ENCODE results near the gene COL4A1.

COL4A1 gene

DNA sequence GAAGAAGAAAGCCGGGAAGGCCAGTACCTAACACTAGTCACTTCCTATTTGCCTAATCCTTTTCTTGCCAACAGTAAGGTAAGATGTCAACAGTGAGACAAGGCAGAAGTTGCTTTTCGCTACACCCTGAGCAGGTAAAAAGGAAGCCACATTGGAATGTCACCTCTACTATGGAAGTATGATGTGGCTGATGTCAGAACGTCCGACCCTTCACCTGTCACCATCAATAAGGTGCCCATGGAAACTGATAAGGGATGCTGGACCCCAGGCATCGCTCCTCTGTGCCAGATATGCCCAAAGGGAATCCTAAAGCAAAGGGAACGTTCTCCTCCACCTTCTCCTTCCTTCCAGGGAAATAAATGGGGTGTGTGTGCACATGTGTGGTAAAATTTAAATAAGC, 34.3 kb downstream of the COL4A1 start:
- no peak for DNase-seq

DNA sequence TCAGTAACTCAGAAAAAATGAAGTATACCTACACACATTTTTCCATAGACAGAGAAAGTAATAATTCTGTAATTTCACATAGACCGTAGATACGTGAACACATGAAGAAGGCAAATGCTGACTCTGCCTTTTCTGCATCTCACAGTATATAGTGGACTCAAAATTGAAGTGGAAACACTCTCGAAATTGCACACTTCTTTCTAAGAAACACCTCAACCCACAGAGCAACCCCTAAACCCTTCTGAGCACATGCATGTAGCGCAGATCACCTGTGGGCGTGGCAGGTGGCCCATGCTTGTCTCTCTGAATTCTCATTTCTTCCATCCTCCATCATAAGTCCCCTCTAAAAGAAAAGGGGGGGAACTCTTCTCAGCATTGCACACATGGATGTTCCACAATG, 34.7 kb downstream of the COL4A1 start:
- no peak for DNase-seq

DNA sequence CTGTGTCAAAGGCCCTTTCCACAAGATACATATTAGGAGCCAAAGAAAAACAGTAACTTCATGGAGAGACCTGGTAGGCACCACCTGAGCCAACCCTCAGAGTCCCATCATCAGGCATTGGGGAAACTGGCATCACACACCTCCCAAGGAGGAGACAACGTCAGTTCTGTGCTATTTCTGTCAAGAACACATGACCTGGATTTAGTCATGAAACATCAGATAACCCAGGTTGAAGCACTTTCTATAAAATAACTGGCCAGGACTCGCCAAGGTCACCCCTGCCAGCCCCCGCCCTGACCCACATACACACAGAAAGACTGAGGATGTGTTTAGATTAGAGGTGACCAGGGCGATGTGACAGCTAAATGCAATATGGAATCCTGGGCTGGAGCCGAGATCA, 35.6 kb downstream of the COL4A1 start:
- no peak for DNase-seq

DNA sequence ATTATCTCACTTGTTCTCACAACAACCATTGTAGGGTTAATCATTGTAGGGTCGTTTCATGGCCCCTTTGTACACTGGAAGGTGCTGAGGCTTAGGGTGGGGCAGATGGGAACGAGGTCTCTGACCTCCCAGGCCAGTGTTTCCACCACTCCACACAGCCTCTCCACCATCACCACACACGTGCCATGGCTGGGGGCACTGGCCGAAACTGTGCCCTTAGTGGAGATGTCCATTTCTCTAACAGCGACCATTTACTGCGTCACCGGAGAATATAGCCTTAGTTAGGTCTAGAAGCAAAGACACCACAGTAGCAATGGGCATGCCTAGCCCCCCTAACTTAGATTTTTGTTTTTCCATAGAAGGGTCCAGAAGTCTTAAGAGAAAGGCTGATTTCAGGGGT, 36.5 kb downstream of the COL4A1 start:
- DNase-seq, result no peak

DNA sequence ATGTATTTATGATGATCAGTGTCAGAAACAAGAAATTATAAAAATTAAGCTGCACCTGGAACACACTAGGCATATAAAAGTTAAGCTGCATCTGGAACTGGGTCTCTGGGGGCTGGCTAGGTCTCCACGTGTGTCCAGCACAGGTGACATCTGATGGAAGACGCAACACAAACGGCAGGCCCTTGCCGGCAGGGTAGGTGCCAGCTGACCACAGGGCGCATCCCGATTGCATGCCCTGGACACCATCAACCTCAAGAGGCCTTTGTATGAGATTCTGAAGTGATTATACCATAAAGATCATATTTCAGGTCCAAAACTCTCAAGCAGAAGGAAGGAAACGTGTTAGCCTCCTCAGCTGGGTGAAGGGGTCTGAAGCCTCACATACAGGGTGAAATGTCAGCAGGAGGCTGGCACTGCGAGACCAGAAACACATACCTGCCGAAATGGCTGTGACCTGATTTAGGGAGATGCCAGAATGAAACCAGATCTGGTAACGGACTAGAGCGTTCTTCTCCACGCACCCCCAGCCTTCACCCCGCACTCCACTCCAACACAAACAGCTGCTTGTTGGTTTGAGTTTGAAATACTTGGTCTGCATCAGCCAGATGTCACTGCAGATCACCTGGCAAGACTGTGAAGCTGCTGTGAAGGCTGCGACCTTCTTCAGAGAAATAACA, 37.3 kb downstream of the COL4A1 start:
- no peak for DNase-seq

DNA sequence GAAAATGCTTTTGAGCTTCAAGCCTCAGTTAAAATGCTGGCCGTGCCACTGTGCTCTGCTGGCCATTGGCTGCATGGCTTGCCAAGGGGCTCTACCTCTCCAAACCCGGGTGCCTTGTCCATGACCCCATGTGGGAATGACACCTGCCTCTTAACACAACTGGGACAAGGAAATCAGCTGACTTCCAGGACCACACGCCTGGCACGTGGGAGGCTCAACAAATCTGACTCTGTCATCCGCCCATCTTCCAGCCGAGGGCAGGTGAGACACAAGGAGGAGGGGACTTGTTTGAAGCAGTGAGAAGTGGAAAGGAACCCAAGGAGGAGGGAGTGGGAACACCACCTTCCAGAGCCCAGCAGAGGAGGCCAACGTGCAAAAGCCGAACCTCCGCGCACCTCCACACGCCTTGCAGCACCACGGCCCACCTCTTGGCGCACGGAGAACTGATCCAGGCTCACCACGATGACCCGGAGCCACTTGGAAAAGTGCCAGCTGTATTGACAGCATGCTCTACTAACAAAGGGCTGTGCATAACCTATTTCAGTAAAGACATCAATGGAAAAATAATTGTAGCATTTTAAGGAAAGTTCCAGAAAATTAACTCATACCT, 38.3 kb downstream of the COL4A1 start:
- no peak for DNase-seq

DNA sequence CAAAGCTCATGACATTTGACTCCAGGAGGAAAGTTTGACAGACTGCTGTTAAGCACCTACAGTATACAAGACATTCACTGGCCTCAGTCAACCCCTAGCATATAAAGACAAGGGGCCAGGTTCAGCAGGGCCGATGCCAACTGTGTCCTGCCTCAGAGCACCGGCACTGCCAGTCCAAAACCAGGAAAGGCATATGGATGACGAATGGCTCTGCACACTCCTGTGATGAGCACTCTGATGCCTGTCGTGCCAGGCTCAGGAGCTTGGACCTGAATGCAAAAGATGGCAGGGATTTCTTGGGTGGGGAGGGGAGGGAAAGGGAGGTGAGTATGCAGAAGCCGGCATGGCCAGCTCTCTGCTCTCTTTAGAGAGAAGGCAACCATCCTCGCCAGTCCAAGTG, 38.9 kb downstream of the COL4A1 start:
- no peak for DNase-seq

DNA sequence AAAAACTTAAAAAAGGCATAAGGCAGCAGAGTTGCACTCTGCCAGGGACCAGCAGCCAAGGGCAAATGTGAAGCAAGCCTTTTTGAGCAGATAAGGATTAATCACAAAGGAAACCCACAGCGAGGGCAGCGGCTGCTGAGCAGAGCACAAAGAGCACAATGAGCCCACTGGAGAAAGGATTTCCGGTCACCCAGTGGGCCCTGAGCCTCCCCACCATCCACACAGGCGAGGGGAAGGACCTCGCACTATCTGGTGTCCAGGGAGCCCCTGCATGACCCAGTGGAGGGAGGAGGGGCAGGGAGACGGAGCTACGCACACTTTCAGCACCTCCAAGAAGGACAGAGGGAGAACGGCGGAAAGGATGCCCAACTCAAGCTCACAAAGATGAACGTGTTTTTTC, 40.0 kb downstream of the COL4A1 start:
- no peak for DNase-seq

DNA sequence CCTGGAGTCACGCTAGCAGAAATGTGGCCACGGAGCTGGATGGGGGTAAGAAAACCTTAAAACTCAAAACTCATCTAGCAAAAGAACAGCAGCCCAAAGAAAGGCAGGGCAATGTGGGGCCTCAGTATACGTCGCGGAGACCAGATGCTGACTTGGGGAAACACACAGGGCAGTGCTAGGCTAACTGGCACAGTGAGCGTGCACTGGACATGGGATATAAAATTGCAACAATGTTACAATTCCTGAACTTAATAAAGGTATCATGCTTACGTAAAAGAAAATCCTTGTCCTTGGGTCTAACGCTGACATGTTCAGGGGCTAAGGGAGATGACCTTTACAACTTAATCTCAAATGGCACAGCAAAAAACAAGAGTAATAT, 40.5 kb downstream of the COL4A1 start:
- no peak for DNase-seq

DNA sequence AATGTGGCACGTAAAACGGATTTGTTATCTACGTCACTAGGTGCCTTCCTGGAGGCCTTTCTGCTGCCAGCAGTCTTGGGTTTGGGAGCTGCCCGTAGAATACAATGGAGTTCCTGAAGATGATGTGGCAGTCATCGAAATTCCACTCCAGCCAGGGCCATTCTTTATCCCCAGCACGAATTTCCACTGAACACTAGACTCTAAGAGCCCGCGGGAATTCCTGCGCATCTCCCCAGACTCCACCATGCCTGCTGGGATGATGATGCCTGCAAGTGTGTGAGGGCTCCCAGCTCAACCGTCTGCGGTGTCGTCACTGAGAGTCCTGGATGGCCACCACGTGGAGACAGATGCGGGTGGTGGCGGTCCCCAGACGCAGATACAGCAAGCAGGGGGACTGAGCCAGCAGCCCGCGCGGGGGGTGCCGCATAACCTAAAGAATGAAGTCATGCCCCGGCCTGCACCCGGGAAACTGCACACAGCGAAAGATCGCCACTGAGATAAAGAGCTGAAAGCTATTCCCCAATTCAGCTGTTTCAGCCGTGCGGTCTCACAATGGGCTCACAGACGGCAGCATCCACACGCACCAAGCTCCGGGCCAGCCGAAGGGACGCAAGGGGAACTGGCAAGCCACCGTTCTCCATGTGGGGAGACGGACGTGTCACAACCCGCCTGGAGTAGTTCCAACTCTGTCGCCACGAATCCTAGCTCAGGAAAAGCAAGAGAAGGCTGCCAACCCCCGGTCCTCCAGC, 41.1 kb downstream of the COL4A1 start:
- no peak for DNase-seq

DNA sequence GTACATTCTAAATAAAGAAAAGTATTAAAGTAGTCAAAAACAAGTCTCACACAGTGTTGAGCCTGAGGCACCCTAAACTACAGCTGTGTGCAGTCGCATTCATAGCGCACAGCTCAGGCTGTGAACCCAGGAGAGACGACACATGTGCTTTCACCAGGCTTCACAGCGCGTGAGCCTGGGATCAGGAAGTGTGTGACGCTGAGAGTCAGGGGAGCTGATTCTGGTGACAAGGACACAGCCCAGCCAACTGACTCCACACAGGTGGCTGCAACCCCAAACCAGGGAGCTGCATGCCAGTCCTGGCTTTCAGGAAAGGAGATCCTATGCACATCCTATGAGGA, 41.6 kb downstream of the COL4A1 start:
- no peak for DNase-seq

DNA sequence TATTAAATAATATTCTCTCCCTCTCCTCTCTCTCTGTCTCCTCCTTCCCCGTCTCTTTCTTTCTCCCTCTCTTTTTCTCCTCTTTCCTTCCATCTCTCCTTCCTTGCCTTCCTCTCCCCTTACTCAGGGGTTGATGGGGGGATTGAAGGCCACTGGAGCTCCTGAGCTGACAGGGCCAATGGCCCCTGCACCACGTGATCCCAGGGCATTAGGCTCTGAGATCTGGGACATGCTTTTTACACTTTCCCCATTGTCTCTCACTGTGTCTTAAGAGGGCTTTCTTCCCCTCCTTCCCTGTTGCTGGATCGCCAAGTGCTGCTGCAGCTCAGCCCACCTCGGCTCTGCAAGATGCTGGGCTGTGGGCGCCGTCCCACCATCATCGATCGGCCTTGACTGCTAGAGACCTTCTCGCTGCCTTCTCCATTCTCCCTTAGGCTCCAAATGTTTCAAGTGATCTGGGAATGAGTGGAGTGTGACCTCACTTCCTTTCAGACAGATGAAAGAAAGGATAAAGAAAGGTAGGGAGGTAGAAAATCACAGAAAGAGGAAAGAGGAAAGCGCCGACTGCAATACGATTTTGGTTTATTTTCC, 42.2 kb downstream of the COL4A1 start:
- no peak for DNase-seq

DNA sequence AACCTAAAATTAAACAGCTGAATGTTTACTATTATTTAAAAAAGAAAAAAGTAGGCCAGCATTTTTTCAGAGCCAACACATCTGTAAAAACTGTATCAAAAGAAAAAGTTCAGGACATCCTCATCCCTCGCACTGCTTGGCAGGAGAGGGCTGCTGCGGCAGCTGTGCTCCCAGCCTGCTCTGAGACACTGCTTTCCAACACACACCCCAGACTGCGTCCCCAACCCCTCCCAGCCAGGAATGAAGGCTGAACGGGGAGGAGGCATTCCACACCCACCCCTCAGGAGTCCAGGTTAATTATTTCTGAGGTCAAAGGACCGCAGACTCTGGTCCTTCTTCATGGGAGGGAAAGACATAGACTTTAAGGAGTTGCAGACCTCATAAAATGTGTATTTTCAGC, 43.1 kb downstream of the COL4A1 start:
- DNase-seq, result no peak

DNA sequence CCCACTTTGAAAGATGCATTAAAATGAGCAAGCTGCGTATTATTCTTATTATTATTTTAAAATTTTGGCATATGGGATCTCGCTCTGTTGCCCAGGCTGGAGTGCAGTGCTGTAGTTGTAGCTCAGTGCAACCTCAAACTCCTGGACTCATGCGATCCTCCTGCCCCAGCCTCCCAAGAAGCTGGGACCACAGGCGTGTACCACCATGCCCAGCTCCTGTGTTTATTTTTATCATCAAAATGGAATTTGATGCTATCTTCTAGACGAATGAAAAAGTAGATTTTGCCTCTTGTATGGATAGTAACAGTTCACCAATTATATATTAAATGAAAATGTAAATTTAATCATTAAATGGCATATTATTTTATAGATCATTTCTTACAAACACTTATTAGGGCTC, 43.6 kb downstream of the COL4A1 start:
- DNase-seq, result no peak

DNA sequence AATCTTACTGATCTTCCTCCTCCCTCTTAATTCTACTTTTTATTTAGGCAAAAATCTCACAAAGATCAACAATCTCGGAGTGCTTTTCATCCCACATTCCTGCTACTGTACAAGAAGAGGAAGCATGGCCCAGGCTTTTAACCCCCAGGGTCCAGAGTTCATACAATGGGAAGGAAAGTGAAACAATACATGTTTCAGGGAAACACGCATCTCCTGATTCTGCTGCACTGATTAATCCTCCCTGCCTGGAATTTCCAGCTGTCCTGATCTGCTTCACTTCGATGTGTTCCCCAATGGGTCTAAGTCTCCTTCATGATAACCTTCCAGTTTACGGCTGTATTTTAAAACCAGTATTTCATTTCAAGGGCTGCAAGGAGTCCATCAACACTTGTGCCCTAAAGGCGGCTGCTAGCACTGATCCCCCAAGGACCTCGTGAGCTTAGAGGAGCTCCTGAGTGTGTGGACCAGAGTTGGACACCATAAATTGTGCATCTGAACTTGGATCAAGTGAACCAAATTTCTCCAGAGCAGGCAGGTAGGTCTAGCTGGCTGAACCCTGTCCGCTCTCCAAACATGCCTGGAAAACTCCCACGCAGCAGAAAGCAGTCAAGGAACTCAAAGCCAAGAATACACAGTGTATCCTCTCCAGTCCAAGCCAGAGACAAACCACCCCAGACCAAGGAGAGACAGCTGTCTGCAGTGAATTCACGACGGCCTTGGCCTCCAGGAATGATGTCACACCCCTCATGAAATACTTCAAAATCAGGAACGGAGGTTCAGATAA, 44.3 kb downstream of the COL4A1 start:
- DNase-seq, result no peak

DNA sequence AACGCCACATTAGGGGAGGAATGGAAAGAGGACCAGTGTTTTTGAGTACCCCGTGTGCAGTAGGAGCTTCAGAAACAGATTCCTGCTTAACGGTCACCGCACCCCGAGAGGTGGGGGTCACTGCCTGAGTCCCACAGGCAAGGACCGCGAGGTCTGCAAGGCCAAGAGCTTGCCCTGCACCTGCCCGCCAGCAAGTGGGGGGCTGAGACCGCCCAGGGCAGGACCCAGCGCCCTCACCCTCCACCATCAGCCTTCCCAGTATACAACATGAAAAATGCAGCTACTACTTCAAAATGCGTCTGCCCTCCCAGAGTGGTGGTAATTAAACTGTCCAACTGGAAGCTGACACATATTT, 44.9 kb downstream of the COL4A1 start:
- DNase-seq, result no peak

DNA sequence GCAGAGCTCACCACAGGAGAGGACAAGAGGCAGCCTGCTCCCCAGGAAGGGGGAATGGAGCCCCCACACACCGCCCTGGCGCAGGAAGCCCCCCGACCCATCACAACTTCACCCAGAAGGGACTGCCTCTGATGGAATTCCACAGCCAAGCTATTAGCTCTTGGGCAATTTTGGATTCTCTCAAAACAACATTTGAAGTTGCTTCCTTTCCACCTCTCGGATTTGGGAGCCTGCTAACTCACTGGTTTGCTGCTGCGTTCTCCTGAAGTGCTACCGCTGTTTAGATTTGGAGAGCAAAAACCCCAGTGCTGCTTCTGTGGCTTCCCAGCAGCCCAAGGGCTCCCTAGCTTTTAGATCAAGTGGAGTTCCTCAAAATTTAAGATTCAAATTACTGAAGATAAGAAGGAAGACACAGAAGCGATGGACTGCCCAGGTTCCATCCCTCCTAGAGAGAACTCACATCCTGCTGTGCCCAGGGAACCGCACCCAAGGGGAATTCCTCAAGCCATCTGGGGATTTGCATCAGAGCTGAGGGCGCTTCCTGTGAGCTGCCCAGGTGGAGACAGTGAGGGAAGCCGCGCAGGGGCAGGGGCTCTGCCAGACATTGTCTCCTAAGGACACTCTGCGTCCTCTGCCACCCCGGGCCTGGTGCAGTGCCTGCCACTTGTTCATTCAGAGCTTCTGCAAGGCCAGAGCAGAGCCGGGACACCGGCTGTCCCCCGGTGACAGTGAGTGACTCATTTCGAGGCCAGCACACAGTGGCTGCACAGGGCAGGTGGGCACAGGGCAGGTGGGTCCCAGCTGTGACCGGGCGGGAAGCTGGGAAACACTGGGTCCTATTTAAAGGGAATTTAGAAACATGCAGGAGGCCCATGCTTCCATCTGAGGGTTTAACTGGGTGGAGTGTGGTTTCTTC, 45.5 kb downstream of the COL4A1 start:
- DNase-seq, result no peak

DNA sequence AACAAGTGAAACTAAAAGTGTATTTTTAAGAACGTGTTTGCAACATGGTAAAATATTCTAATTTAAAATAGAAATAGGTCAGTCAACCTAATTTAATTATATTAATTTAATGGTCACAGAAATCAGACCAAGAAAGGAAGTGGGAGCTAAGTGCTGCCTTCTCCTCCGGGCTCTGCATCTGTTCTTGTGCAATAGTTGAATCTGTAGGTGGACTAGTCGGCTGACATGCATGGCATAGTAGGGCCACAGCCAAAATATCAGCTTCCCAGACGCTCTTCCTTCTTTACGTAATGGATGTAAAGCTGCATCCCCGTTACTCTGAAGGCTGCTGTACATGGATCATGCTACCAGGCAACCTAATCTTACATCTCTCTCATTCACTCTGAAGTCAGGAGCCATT, 47.3 kb downstream of the COL4A1 start:
- DNase-seq, result no peak

DNA sequence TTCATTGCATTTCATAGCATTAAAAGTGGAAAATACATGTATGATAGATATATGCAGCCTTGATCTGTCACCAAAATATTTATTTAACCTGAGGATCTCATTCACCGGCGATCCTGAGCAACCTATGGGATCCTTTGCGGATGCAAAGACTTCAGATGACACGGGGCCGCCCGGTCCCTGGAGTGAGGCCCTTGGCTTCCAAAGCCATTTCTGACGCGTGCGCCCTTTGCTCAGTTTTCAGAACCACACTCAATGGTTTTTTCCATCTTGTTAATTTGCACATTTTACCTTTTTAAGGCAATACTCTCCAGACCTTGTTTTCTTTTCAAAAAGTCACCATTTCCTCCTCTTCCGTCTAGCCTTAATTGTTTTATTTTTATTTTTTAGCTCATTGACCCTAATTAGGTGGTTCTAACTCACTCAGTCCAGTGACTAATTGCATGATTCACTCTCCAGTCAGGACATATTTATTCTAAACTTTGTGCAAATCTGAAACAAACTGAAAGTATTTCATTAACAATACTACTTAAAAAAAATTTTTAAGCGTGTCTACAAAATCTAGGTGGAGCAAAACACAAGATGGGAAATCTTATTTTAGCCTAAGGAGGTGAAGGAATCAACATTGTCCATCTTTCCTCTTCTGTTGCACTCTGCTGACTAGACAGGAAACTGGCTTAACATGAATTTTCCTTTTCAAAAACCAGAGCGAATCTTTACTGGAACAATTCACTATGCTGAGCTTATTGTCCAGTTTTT, 47.9 kb downstream of the COL4A1 start:
- no peak for DNase-seq

DNA sequence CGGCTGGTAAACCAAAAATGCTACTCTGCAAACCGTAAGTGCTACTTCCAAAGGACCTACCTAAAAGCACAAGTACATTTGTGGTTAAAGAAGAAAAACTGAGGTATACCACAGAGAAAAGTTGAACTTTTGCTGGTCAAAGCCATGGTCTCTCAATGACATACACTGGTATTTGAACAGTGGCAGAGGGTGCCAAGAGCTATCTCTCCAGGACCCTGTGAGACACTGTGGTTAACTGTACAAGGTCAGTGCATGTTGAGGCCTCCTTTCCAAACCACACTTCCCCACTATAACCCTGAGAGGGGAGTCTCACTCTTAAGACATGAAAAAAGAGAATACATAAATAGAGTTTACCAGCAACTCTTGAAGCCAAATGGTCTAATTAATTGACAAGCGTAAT, 49.5 kb downstream of the COL4A1 start:
- no peak for DNase-seq

DNA sequence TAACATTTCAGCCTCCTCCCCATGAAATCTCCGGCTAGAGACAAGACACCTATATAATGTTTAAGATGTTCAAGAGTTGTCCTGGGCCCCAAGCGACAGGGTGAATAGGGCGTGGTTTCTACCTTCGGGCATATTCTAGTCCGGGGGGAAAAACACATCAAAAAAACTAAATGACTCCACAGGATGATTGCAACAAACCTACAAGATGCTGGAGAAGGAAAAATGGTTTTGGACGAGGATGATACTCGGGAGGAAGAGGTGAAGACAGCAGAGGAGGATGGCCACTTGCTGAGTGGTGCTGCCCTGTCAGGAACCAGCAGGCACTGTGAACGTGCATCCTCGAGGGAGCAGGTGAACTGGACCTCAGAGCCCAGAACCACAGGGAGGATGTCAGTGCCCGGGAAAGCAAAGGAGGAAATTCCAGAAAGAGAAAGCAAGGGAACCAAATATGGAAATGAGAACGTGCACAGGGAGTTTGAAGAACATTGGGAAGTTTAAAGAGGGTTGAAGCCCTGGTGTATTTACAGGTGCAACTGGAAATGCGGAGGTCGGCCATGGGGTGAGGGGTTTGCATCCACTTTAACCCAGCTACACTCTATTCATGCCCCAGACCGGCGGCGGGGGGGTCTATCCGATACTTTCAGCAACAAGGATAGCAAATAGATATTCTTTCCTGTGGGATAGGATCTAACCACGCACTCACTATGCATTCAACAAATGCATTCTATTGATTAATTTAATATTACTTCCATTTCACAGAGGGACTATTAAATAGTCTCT, 50.6 kb downstream of the COL4A1 start:
- DNase-seq, result no peak

Data from activated CD4-positive, CD25-positive, alpha-beta regulatory T cell treated with anti-CD3 and anti-CD28 coated beads, Interleukin-2, amount 50 U/mL, for 72 hours (primary cell).